PC-9 (cell line): ENCODE measurements around the gene MRRF.

ENCODE experiments used
- CTCF ChIP-seq: fragments of 200-600 bp; sonication (generic); conservative IDR thresholded peaks from 2 replicates; pipeline ENCODE4 v1.6.1; 2017; ENCODE audit warnings: mixed run types, antibody characterized with exemption, mild to moderate bottlenecking, moderate library complexity
- EZH2 ChIP-seq: fragments of 200-600 bp; sonication (generic); IDR thresholded peaks from 2 replicates; pipeline ENCODE4 v1.8.0; 2017; ENCODE audit warnings: antibody characterized with exemption, low read depth

GRCh38 chr9:122256206-122256605, 8.5 kb upstream of the MRRF start:
- TF ChIP-seq CTCF: no peak
- TF ChIP-seq EZH2: no peak
